ENCODE data around the gene GRK5.
A peak's percentile ranks its signal among the peaks of the same experiment; 100 is the strongest.
"Not testable (repeated sequence)": the region's sequence is repeated elsewhere in the genome, so short reads cannot be mapped to it uniquely, and the experiment has no call there.

The GRK5 gene

DNA sequence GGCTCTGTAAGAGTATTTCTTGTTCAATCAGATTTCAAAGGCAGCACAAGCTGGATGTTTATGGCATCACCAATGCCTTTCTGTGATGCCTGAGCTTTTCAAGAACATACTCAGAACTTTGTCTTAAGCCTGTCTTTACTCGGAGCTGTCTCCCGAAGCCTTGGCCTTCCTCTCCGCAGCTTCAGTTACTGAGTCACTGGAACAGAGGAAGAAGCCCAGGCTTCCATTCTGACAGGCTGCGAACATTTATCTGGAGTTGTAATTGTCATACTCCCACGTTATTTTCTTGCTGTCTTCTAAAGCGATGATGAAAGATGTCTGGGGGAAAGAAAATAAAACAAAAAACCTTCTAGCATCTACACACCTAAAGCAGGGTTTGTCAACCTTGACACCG is 43.9 kb downstream of the GRK5 start:
- peak; percentile 81 for DNase-seq

- DNase-seq: peak; percentile 47
These were observed 44.7 kb downstream of the GRK5 start for GRCh38 chr10:119252051-119252465.

- no peak for DNase-seq
These were observed 45.2 kb downstream of the GRK5 start for GRCh38 chr10:119252470-119253151.

DNA sequence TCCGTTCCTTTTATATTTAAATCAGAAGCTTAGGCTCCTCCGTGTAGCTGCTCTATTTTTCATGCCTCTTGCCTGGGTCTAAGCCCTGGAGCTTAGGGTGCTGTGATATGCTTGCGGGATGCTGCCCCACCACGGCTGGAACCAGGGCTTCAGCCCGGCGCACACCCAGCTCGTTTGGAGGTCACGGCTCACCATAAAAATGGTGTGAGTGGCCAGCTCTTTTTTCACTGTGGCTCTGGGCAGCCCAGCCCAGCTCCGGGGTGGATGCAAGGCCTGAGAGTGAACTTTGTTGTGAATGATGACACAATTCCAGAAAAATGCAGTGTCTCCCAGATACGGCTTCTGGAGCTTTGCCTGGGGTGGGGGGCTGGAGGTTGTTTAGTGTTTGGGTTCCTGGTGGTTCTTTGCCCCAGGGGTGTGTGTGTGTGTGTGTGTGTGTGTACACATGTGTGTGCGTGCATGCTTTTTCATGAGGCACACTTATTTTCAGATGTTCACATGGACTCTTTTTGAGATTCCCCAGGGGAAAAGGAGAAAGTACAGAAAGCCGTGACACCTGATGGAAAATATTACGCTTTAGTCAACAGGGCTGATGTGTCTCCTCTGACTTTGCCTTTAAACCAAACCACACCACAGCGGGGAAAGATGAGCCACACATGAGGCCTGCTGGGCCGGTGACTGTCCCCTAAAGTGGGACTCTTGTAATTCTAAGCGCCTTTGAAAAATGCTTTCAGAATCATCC is 46.2 kb downstream of the GRK5 start:
- DNase-seq: peak; percentile 93

DNA sequence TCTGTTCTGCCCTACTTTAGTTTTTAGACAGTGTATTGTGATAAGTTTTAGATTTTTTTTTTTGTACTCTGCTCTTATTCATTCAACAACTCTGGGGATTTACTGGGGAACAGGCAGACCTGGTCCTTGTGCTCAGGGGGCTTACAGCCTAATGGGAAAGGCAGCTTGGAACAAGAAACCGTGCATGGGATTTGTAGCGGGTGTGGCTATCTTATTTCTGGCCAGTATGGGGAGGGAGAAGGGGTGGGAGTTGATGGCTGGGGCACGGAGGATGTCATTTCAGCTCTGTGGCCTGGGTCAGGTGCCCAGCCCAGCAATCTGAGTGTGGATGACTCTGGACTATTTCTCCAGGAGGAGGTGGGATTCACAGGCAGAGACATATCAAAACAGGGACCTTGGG is 47.0 kb downstream of the GRK5 start:
- DNase-seq: no peak

- DNase-seq: no peak
These were observed 48.7 kb downstream of the GRK5 start for GRCh38 chr10:119256030-119256429.

- no peak for DNase-seq
These were observed 49.5 kb downstream of the GRK5 start for GRCh38 chr10:119256897-119257296.

DNA sequence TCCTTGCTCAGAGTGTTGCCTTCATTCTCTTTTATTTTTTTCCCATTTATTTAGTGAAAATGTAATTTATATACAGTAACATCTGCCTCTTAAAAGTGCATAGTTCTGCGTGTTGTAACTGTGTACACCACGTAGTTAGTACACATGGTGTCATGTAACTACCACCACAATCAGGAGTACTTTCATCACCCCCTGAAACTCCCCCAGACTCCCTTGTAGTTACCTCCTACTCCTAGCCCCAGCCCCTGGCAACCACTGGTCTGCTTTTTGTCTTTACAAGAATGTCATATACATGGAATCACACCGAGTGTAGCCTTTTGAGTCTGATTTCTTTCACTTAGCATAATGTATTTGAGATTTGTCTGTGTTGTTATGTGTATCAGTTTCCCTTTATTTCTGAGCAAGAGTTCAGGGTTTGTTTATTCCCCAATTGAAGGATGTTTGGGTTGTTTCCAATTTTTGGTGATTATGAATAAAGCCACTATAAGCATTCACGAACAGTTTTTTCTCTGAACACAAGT is 50.6 kb downstream of the GRK5 start:
- DNase-seq: no peak

DNA sequence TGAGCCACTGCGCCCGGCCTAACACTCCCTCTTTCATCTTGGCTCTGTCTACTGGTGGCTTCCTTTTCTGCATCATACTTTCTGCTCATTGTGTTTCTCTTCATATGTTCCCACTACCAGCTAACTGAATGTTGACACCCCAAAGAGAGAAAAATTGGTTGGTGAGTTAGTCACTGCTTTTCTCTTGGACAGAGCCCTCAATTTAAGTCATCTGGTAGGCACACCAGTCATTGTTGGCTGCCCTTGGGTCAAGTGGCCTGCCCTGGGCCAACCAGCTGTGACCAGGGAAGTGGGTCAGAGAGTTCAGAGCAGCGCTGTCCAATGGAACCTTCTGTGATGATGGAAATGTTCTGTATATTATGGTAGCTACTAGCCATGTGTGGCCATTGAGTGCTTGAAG is 52.0 kb downstream of the GRK5 start:
- DNase-seq: no peak

GRCh38 chr10:119261016-119261415 is 53.6 kb downstream of the GRK5 start:
- DNase-seq: not testable (repeated sequence)

DNA sequence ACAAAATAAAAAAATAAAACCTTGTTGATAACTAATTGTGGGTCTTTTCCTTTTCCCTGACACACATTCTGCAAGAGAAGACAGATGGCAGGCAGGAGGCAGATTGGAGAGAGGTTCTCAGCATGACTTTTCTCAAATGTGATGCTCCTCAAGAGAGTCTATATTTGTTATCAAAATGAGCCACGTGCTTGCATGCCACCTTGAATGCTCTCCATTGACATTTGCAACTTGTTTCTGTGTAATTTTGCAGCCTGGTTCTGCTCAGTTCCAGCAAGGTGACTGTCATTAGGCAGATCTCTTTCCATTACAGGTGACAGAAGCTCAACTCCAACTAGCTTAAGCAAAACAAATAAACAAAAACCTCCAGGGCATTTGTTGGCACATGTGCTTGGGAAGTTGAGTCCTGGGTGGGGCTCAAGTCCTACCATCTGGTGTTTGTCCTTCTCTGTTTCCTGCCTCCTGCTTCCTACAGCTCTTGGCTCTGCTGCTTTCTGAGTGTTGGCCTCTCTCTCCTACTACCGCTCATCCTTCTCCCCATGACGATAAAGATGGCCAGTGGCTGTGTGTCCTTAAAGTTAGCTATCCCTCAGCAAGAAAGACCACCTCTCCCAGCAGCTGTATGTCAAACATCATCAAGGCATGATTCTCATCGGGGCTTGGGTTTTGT is 56.7 kb downstream of the GRK5 start:
- DNase-seq: no peak

- DNase-seq: no peak
These were observed 58.3 kb downstream of the GRK5 start for GRCh38 chr10:119265691-119266090.

GRCh38 chr10:119267384-119267783 is 60.0 kb downstream of the GRK5 start:
- DNase-seq: no peak

- DNase-seq: no peak
These were observed 61.1 kb downstream of the GRK5 start for GRCh38 chr10:119268428-119268827.

GRCh38 chr10:119268871-119269506 is 61.6 kb downstream of the GRK5 start:
- no peak for DNase-seq

DNA sequence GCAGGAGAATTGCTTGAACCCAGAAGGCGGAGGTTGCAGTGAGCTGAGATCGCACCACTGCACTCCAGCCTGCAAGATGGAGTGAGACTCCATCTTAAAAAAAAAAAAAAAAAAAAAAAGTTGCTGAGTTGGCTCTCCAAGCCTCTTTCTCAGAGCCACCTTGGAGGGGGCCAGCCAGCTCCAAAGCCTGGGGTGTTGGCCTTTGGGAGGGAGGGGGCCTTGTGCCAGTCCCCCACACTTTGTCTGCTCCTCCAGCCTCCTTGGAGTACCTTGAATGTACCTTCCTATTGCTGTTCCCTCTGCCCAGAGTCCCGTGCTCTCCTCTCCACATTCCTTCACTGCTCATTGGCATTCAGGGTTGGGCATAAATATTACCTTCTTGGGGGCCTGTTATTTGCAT is 62.4 kb downstream of the GRK5 start:
- DNase-seq: no peak

- no peak for DNase-seq
These were observed 63.5 kb downstream of the GRK5 start for GRCh38 chr10:119270762-119271366.

DNA sequence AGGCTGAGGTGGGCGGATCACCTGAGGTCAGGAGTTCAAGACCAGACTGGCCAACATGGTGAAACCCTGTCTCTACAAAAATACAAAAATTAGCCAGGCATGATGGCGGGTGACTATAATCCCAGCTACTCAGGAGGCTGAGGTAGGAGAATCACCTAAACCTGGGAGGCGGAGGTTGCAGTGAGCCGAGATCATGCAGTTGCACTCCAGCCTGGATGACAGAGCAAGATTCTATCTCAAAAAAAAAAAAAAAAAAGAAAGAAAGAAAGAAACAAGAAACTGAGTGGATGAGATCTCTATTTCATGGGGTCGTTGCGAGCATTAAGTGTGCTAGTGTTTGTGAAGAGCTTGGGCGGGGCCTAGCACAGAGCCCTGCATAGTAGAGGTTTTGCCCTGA is 65.0 kb downstream of the GRK5 start:
- DNase-seq: not testable (repeated sequence)

DNA sequence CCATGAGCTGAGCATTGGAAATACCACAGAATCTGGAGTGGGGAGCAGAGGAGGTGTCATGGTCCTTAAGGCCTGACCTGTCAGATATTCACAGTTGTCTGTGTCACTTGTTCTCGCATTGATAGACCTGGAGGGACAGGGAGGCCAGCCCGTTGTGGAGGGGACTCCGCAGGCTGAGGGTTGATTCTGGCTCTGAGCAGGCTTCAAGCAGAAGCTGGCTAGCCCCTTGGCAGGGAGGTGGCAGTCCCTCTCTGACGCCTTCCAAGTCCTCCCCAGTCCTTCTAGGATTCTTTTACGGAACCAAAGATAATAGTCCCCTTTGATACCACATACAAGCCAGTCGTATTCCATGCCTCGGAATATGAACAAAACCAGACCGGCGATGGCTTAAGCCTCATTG is 65.4 kb downstream of the GRK5 start:
- DNase-seq: no peak

- DNase-seq: no peak
These were observed 66.0 kb downstream of the GRK5 start for GRCh38 chr10:119273413-119273812.

GRCh38 chr10:119274519-119275045 is 67.2 kb downstream of the GRK5 start:
- no peak for DNase-seq

GRCh38 chr10:119275085-119275484 is 67.7 kb downstream of the GRK5 start:
- no peak for DNase-seq
